HG02759 (cell line): ENCODE measurements around the gene MTA2.
A peak's percentile ranks its signal among the peaks of the same experiment; 100 is the strongest.

Source experiments
- ATAC-seq: cut with Tn5 transposase; IDR thresholded peaks from one replicate; pipeline ENCODE4 v1.9.1; 2021; ENCODE audit warnings: mild to moderate bottlenecking, moderate library complexity; ENCODE audit not compliant: unreplicated experiment

The MTA2 gene

GRCh38 chr11:62612366-62613290, 11.0 kb upstream of the MTA2 start, which contains the start of the genes EML3 and ROM1:
Gene EML3 (minus strand): TSS chr11:62612775. CDS start chr11:62612457, 318 bp downstream.
Gene ROM1 (plus strand): TSS chr11:62613257. CDS start chr11:62613282, 25 bp downstream.
- peak; percentile 79 for ATAC-seq

- ATAC-seq: peak; percentile 30
Observed at GRCh38 chr11:62611705-62612365, 10.2 kb upstream of the MTA2 start.

GRCh38 chr11:62610814-62611704, 9.4 kb upstream of the MTA2 start:
- ATAC-seq: no peak

GRCh38 chr11:62610403-62610802, 8.7 kb upstream of the MTA2 start:
- no peak for ATAC-seq

- ATAC-seq: no peak
Observed at GRCh38 chr11:62608776-62609175, 7.1 kb upstream of the MTA2 start.

GRCh38 chr11:62607714-62608113, 6.0 kb upstream of the MTA2 start:
- ATAC-seq: no peak

- ATAC-seq: no peak
Observed at GRCh38 chr11:62605902-62606301, 4.2 kb upstream of the MTA2 start.

GRCh38 chr11:62605467-62605866, 3.8 kb upstream of the MTA2 start:
- no peak for ATAC-seq

GRCh38 chr11:62604460-62605120, 2.9 kb upstream of the MTA2 start:
- no peak for ATAC-seq

GRCh38 chr11:62603776-62604299, 2.2 kb upstream of the MTA2 start:
- no peak for ATAC-seq

GRCh38 chr11:62603072-62603408, 1.4 kb upstream of the MTA2 start:
- no peak for ATAC-seq

GRCh38 chr11:62602141-62603071, 741 bp upstream of the MTA2 start:
- ATAC-seq: peak; percentile 0

- ATAC-seq: peak; percentile 10
Observed at GRCh38 chr11:62601122-62601371, 618 bp downstream of the MTA2 start.

- no peak for ATAC-seq
Observed at GRCh38 chr11:62600367-62601121, 1.1 kb downstream of the MTA2 start.

GRCh38 chr11:62599901-62600300, 1.8 kb downstream of the MTA2 start:
- no peak for ATAC-seq

GRCh38 chr11:62599069-62599696, 2.5 kb downstream of the MTA2 start:
- peak; percentile 52 for ATAC-seq

GRCh38 chr11:62595124-62595523, 6.5 kb downstream of the MTA2 start:
- ATAC-seq: no peak

GRCh38 chr11:62593434-62594044, 8.1 kb downstream of the MTA2 start:
- no peak for ATAC-seq
